Stimulated activated CD4-positive, alpha-beta T cell treated with anti-CD3 and anti-CD28 coated beads, TNF-alpha, amount 100 ng/mL, for 24 hours (primary cell): ENCODE results near the gene TP53BP2.
"Not testable (repeated sequence)": the region's sequence is repeated elsewhere in the genome, so short reads cannot be mapped to it uniquely, and the experiment has no call there.

Source experiments
- DNase-seq, 3 experiments: peaks; one replicate each; pipeline ENCODE4 v3.0.0-alpha.2; 2020; ENCODE audit warnings: low read depth in 3 of 3

TP53BP2 gene

DNA sequence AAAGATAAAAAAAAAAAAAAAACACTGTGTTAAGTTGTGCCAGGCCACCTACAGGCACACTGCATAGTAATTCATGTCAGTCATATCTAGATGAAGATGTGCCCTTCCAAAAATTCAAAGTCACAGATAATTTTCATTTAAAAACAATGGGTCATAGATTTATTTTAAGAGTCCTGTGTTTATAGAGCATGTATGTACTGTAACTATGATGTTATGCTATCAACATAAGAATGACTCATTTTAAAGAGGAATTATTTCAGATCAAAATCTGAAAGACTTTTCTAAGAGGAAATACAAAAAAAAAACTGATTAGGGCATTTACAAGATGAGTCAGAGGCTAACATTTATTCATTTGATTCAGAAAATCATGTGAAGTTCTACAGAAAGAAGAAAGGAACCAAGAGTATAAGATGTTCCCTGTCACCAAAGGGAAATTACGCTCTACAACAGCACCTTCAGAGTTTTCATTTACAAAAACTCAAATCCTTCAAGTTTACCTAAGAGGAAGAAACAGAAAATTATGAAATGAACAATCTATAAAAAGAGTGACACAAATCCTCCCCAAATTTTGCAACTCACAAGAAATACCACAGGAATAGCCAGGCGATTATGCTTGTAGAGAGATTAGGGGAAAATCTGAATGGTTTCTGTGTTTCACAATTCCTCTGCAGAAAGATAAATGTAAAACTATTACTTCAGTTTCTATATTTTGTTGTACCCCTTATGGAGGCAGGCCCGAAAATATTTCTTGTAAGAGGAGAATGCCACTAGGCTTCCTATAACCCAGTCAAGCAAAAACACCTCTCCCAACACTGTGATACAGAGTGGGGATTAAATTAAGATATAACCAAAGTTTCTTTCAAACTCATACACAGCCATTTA, 13.8 kb downstream of the TP53BP2 start:
- no peak for DNase-seq

DNA sequence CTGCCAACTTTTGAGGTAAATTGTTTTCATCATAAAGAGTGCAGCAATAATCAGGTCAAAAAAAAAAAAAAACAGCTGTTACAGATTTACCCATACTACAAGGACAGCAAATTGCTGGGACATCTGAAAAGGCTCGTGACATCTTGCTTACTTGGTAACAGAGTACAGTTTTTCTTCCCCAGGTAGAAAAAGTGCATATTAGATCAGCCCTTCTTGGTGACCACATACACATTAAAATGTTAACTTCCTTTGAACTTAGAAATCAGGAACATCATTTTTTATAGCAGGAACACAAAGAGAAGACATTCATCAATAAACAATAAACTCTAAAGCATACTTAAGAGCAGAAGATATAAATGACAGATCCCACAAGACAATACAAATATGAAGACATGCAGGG, 16.1 kb downstream of the TP53BP2 start:
- no peak for DNase-seq

DNA sequence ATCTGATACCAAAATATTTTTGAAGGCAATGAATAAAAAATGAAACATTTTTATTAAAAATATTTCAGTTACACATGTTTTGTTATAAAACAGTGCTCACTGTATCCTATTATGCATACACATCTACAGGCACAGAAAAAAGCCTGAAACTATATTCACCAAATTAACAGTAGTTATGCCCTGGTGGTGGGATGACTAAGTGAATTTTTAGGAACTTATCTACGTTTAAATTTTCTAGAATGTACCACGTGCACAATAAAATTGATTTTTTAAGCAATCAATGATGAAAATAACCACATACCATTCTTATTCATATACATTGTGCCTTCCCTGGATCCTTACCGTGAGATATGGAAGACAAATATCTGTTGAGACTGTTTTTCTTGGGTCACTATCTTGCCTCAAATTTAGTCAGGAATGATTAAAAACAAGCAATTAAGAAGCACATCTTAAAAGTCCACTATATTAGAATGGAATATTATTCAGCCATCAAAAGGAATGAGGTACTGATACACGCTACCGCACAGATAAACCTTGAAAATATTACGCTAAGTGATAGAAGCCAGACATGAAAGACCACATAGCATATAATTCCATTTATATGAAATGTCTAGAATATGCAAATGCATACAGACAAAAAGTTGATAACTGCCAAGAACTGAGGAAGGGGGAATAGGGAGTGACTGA, 17.4 kb downstream of the TP53BP2 start:
- DNase-seq, result no peak

DNA sequence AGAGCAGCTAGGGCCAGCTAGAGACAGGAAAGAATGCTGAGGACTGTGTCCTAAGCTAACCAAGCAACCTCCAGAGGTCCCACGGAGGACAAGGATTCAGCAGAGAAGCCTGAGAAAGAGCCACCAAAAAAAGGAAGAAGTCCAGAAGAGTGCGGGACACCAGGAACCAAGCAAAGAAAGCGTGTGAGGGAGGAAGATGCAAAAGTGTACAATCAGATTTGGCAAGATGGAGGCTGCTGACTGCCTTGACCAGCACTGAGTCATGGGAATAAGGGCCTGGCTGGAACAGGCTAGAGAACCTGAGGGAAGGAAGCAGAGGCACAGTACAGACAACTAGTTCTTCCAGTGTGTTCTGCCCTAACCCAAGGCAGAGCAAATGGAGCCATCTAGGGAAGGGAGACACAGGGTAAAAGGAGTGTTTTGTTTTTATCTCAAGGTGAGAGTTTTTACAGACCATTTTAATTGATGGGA, 18.5 kb downstream of the TP53BP2 start:
- no peak for DNase-seq

DNA sequence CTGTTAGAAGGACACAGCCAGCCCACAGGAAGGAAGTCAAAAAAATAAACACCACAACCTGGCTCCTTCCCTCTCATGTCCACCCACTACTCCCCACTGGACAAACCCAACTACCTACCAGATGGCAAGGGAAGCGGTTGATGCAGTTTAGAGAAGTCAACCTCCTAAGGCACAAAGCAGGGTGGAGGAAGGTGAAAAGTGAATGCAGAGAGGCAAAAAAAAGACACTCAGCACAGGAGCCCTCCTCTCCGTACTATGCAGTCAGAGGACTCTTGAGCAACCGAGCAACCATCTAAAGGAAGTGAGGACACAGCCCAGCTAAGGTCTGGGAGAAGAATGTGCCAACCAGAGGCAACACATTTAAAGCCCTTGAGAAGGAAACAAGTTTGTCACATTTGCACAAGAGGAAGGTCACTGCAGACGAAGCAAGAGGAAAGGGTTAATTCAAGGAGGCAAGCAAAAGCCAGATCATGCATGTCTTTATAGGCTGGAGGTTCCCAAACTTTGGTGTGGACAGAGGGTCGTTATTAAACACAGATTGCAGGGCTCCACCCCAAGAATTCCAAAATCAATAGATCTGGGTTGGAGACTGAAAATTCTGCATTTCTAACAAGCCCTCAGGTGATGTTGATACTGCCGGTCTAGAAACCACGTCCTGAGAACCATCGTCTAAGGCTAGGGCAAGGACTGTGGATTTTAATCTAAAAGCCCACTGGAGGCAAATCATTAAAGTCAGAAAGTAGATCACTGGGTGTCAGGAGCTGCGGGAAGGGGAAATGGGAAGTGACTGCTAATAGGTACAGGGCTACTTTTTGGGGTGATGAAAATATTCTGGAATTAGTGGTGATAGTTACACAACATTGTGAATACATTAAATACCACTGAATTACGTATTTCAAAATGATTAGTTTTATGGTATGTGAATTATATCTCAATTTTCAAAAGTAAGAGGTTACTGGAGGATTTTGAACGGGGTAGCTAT, 19.7 kb downstream of the TP53BP2 start:
- DNase-seq, result no peak

DNA sequence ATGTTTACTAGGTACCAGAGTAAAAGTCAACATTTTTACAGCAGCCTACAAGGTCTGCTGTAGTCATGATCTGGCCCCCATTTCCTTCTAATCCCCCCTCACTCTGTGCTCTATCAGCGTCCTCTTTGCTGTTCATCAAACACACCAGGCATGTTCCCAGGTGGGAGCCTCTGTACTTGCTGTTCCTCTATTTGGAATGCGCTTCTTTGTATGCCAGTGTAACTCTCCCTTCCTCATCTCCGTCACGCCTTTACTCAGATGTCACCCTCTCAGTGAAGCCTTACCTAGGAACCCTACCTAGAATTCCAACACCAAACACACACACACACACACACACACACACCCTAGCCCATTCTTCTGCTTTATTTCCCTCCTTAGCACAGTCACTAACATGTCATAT, 21.0 kb downstream of the TP53BP2 start:
- no peak for DNase-seq

DNA sequence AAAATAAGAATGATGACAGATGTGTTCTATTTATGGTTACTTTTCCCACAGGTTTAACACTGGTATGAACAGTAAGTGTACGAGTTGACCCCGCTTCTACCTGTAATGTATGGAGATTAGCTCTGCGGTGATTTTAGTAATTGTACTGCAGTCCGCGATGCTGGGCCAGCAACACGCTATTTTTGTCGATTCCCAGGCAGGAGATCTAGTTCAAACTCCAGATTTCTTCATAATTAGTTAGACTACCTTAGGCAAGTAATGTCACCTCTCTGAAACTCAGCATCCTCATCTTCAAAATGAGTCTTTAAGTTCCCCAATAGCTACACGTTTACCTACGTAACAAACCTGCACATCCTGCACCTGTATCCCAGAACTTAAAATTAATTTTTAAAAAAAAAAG, 21.5 kb downstream of the TP53BP2 start:
- no peak for DNase-seq

DNA sequence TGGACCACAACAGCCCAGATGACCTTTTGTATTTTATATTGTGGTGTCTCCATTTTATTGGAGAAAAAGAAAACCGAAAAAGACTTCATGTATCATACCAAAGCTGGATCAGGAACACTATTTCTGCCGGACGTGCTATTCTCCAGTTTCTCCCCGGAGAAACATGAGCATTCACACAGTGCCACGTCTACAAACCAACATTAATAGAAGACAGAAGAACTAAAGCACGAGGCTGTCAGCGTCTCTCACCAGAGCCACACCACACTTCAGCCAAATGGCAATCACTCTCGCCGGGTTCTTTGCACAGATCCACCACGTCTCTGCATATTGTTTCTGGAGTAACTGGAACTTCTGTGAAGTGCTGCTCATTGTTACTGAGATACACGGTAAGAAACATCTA, 24.8 kb downstream of the TP53BP2 start:
- DNase-seq, result no peak

DNA sequence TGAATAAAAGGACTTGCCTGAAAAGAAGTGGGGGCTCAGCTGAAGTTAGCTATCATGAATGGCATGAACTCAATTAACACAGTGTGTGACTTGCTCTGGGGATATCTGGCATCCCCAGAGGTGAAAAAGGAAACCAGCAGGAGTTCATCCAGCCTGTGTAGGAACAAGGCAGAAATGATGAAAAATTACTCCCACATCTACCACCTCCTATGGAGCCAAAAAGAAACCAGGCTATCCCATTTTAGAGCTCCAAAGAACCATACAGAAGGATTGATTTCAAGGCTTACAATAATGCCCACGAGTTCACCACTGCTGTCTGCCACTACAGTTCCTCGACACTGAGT, 25.3 kb downstream of the TP53BP2 start:
- no peak for DNase-seq

DNA sequence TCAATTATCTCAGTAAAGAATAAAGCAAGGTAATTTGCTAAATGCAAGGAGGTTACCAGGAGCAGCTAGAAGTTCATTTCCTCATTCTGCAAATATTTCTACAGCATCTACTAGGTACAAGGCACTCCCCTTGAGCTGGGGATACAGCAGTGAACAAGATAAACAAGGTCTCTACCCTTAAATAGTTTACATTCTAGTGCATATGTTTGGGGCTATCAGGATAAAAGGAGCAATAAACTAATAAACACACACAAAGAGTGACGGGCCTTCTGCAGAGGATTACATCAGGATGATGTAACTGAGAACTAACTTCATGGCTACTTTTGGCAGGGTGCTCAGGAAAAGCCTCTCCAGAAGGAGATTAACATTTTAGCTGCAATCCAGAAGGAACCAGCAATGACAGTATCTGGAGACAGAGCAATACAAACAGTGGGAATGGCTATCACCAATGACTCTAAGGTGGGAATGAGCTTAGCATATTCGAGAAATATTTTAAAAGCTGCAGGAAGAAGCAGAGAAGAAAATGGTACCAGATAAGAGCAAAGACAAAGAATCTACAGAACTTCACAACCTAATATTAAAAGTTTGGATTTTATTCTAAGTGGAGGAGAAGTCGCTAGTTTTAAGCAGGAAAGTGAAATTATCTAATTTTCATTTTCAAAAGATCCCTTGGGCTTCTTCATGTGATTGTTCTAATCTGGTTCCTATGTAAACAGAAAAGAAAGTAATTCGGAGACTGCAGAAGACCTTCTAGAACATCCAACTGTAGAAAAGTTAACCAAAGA, 25.8 kb downstream of the TP53BP2 start:
- DNase-seq, result no peak

DNA sequence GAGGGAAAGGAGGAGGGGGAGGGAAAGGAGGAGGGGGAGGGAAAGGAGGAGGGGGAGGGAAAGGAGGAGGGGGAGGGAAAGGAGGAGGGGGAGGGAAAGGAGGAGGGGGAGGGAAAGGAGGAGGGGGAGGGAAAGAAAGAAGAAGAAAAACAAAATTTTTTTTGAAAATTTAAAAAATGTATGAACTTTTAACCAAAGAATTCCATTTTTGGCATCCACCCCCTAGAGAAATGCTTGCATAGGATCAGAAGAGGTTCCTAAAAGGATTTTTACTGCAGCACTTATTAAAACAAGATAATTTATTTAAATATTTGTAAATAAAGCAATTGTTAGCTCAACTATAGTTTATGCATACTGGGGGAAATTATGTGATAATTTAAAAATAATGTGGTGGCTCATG, 28.5 kb downstream of the TP53BP2 start:
- DNase-seq, result not testable (repeated sequence)

DNA sequence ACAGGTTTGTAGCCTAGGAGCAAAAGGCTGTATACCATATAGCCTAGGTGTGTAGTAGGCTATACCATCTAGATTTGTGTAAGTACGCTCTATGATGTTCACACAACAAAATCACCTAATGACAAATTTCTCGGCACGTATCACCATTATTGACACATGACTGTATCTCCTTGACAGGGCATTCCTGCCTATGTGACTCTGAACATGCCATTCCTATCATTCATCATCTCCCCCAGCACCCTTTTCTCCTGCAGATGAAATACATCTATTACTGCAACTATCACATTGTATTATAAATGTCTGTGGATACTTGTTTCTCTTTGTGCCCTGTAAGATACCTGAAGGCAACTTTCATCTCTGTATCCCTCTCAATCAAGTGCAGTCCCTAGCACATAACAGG, 29.9 kb downstream of the TP53BP2 start:
- no peak for DNase-seq

DNA sequence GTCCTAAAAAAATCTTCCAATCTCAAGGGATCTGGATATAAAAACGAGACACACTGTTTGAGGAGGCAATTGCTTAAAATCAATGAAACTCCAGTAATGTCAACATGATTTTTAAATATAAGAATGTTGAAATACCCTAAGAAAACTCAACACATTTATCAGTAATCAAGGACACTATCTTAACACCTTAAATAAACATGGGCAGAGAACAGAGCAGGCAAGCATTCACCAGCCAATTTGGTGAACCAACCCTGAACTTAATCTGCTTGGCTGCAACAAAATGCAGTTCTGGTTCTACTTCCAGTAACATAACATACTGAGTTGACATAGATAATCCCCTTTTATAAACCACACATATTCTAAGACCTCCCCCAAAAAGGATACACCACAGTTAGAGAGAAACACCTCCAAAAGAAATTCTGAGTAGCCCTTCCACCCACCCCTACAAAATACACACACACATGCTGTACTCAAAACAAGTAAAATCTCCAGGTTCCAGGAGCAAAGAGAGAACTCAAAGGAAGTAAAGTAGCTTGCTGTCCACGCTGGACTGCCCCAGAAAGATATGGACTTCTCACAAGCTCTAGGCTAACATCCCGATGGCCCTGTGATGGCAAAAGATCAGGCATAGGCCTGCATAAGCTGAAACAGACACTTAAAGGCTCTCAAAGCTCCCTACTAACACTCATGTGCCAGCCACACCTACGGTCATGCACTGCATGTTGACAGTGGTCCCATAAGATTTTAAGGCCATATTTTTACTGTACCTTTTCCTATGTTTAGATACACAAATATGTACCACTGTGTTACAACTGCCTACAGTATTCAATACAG, 30.5 kb downstream of the TP53BP2 start:
- no peak for DNase-seq

DNA sequence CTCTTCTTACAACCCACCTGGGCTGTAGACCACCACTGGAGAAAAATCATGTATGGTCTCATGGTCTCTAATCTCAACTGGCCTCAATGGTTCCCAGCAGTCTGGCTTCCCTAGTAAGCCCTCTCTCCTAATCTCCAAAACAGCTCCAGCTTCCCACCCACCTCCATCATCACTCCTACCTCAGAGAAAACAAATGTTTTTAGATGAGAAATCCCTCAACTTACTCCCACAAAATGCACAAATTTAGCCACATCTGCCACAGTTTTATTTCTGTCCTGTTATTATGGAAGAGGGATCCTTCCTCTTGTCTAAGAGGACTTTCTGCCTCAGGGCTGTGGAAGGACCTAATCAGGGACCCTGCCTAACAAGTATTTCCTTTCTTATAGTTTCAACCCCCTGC, 32.1 kb downstream of the TP53BP2 start:
- DNase-seq, result no peak

DNA sequence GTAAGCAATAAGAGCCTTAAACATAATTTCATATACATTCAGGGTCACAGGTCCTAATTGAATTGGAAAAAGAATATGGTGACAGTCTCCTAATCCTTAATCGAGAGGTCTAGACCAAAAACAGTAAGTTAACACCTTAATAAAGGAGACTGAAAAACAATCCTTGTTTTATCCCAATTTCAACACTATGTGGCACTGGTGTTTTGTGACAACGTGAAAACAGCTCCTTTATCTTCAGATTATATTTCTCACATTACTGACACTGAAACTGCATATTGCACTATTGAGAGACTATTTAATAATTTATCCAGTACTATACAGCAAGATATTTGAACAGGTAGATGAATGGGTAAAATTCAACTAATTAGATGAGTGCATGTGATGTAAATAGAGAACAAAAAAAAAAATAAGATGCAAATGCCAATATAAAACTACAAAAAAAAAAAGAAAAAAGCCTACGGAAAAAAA, 34.1 kb downstream of the TP53BP2 start:
- no peak for DNase-seq

DNA sequence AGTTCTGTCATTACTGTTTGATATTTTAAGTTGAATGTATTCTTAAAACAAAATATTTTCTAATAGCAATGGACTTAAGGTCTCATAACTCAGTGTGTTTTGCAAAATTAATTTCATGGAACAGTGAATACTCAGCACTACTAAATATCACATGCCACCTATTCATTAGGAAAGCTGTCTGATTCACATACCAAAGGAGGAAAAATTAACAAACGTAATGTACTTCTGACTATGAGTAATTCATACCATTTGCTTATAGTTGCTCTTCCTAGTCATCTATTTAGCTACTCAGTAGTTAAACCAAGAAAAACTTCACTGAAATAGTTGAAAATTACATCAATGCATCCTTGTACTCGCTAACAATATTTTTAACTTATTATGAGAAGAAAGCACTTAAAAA, 35.2 kb downstream of the TP53BP2 start:
- no peak for DNase-seq

DNA sequence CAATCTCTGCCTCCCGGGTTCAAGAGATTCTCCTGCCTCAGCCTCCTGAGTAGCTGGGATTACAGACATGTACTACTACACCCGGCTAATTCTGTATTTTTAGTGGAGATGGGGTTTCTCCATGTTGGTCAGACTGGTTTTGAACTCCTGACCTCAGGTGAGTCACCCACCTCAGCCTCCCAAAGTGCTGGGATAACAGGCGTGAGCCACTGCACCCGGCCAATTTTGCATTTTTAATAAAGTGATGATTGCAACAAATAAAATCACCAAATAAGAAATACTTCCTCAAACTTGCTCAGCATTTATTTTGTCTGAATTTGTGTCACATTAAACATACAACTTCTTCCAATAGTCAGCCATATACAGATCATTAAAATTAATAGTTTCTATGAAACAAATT, 35.8 kb downstream of the TP53BP2 start:
- not testable (repeated sequence) for DNase-seq

DNA sequence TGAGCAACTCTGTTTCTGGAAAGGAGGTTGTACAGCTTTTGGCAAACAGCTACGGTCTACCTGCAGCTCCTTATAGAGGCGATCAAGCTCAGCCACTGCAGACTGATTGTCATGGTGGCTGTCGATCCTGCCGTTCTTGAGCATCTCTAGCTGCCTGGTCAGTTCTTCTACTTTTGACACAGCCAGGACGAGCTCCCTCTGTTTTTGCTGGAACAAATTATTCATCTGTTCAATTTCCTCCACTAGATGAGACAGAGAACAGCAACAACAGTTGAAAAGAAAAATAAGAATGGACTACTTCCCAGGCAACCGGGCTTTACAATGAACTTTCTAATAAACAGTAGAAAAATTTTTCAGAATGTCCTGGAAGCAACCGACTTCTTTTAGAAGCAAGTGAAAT, 42.5 kb downstream of the TP53BP2 start:
- DNase-seq, result no peak

DNA sequence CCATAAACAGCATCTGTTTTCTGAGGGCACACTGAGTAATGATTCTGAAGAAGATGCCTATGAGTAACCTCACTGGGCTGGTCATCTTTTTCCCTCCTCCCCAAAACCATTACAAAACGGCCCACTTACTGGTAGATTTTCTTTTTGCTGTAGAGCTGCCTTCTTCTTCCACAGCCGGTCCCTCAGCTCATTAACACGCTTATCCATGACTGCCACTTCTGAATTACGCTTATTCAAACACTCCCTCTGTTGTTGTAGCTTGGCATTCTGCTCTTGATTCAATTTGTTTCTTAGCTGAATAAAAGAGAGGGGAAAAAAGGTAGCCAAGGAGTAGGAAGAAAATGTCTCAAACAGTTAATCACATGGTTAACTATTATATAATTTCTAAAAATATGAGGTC, 43.1 kb downstream of the TP53BP2 start:
- DNase-seq, result no peak

DNA sequence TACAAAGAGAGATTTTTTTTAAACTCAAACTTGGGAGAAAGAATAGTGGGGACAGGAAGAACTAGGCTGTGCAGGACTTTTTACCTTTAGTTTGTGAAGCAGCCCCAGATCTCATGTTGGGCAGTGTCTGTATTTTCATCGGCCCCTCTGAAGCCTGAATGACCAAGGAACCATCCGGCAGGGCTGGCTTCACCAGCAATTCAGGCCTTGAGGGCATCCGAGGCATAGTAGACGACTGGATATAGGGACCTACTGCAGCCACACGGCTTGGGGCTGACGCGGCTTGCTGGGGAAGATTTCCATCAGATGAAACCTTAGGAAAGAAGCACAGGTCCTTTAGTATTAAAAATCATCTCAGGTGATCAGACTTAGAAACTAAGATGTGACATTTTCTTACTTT, 43.7 kb downstream of the TP53BP2 start:
- DNase-seq, result no peak
